HG02678 (cell line): Measurements from ENCODE around the gene USP54.
"Not testable (repeated sequence)": the region's sequence is repeated elsewhere in the genome, so short reads cannot be mapped to it uniquely, and the experiment has no call there.

Source experiments
- ATAC-seq: cut with Tn5 transposase; IDR thresholded peaks from one replicate; pipeline ENCODE4 v1.9.1; 2021; ENCODE audit warnings: mild to moderate bottlenecking, moderate library complexity; ENCODE audit not compliant: unreplicated experiment

USP54 gene

DNA sequence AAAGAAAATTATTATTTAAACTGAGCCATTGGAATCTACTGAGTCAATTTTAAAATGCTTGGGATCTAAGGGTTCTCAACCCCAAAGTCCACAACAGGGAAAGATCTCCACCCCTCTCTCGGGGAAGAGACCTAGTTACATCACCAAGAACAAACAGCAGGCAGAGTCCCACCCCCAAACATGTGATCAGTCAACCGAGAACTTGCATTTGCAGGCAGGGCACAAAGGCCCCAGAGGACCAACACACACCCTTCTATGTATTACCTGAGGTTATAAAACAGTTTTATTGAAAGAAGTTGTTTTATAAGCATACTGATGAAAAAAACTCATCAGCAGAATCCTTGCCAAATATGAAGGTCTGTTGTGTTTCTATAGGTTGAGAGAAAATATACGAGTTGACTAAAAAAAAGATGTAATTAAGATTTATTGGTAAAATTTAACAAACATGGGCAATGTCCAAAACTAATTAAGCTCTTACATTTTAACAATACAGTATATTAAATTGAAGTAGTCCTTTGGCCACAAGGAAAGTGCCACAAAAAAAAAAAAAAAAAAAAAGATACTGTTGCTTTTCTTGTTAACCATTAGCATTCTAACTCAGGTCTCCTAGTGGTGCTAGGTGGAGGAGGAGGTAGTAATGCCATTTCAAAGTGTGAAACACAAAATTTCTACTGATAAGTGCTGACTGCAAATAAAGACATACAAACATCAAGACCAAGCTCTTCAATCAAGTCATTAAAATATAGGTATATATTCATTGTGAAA, 975 bp upstream of the USP54 start:
- ATAC-seq = no peak

DNA sequence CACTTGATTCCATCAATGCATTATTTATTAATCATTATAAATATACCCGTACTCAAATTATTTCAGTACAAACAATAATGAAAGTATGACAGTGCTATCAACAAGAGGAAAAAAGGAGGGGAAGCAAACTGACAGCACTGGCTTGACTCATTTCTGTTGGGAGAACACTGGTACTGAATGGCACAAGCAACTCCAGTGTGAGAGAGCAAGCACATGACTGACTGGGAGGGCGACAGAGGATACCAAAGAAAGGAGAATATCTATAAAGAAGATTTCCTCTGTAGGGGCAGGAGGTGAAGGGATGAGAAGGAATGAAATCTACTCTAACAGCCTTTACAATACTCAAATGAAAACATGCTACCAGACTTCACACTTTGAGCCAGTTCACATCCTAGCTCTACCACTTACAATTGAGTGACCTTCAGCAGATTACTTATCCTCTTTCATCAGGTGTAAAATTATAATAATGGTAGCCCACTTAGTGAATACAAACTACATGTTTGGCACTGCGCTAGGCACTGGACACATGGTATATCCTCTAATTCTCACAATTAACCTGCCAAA, 1.5 kb downstream of the USP54 start:
- no peak for ATAC-seq

DNA sequence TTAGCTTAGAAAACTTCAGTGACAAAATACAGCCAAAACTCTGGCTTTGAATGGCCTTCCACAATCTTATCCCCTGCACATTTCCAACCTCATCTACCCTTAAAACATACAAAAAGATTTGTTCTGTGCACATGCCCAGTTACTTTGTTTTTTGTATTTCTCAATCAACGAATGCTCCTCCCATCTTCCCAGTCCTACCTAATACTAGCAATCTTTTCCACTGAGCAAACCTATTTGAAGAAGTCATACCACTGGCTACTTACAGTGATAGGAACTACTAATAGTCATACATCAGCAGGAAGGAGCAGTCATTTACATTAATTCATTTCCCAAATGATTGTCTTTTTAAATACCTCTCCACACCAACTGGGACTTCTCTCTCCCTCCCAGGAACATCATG, 2.5 kb downstream of the USP54 start:
- ATAC-seq = no peak

DNA sequence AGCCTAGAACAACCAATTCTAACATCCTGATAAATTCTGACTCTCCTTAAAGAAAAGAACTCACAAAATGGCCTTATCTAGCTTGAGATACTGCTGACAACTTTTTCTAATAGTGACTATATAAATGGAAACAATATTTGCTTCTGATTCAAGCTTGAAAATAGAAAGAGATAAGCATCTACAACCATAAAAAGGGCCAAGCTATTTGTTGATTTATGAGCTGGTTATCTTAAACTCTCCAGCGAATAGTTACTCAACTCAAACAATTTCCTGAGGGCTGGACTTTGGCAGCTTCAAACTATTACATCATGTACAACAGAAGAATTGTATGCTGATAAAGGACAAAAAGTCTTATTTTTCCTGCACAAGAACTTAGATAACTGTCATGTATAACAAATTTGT, 4.6 kb downstream of the USP54 start:
- no peak for ATAC-seq

DNA sequence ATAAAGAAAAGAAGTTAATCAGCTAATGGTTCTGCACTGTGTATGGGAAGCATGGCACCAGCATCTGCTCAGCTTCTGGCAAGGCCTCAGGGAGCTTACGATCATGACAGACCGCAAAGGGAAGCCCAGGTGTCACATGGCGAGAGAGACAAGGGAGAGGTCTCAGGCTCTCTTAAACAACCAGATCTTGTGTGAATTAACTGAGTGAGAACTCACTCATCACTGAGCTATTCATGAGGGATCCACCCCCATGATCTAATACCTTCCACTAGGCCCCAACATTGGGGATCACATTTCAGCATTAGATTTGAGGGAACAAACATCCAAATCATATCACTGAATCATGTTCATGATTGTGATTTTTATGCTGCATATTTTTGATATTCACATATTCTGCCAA, 5.8 kb downstream of the USP54 start:
- no peak for ATAC-seq

DNA sequence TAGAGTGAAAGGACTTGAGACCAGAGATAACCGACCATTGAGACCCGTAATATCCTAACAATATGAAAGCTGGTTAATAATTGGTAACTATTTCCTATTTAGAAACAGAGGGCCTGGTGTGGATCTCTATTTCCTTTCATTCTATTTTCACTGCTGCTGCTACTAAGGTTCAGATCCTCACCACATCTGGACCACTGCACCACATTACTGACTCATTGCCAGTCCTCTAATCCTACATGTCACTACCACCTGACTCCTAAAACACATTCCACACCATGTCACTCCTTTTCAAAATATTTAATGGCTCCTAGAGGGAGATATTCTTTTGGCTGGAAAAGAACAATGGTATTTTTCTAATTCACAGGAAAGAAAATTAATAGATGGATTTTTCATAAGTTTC, 6.4 kb downstream of the USP54 start:
- ATAC-seq = no peak

DNA sequence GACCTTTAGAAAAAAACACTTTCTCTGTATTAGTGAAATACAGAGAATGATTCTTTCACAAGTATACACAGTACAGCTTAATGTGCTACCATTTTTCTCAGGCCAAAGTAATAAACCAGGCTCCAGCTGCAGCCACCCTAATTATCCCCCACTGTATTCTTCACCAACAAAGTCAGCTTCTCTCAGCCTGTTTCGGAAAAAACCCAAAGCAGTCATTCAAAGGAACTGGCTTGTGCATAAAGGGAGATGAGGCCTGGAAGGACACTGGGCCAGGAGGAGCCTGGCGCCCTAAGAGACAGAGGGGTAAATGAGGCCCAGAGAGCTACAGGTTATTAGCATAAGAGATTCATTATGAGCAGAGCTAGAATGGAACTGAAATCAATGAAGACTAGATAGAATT, 9.2 kb downstream of the USP54 start:
- ATAC-seq = no peak

DNA sequence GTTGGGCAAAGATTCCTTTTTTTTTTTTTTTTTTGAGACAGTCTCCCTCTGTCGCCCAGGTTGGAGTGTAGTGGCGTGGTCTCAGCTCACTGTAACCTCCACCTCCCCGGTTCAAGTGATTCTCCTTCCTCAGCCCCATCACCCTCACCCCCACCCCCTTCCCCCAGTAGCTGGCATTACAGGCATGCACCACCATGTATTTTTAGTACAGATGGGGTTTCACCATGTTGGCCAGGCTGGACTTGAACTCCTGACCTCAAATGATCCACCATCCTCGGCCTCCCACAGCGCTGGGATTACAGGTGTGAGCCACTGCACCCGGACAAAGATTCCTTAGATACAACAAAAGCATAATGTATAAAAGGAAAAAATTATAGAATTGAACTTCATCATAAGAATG, 12.2 kb downstream of the USP54 start:
- ATAC-seq = not testable (repeated sequence)

DNA sequence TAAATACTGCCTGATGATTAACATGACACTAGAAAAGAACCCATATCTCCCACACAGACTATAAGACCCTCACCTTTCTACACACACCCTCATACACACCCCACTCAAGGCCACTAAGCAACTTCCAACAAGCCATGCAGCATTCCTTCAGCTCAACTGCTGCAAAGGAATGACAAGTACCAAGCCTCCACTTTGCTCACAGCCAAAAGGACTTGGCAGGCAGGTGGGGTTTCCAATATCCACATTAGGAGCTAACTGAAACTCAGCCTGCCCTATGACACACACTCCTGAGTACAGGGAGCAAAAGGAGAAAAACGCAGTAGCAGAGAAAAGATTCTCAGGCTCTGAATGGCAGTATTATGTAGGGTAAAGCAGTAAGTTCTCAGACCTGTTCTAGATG, 13.4 kb downstream of the USP54 start:
- no peak for ATAC-seq

DNA sequence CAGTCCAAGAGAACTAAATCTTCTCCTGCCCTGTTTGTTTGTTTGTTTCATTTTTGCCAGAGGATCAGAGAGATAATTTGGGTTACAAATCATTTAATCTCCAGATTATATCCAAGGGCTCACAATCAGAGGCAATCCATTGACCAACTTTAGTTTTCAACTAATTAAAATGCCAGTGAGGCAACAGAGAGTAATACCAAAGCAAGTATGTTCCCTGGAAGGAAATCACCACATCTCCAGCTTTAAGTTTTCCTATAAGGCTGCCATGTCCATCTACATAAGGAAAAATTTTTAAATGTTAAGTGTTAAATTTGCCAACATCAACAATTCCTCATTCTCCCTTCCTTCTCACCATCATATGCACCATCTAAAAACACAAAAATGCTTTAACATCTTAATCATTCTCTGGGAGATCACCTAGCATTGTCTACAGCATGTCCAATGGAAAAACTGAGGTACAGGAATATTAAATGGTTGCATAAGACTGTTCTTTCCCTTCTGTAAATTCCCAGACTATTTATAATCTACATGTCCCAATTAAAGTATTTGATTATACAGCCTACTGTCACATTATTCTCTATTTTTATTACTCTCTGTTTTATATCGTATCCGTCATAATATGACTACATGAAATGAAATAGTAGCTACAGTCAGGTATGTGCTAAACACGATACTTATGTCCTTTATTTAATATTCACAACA, 14.1 kb downstream of the USP54 start:
- ATAC-seq = no peak

DNA sequence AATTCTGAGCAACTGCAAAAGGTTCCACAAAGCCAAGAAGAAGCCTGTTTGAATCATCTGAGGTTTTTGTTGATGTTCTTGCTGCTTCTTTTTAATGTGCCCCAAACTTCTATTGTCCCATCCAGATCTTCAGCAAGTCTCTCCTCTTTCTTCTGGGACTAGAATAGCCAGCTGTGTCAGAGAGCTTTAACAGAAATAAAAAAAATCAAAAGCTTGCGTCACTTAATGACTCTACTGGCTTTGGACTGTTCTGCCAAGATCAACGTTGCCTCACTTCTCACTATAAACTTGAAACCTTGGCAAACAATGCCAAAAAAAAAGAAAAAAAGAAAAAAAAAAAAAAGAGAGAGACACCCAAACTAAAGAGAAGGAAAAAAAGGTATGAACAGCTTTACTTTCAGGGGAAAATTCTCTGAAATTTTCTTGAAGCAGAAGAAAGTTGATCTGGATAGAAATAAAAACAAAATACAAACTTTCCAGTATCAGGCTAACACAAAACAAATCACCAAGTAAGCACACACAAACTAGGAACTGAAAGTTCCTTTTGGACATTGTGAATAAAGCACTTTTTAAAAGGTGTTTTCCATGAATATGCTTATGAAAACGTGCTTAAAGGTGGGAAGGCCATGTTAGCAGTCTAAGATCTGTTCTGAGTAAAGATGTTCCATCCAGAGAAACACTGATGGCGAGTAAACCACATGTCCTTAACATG, 14.8 kb downstream of the USP54 start:
- ATAC-seq = no peak

DNA sequence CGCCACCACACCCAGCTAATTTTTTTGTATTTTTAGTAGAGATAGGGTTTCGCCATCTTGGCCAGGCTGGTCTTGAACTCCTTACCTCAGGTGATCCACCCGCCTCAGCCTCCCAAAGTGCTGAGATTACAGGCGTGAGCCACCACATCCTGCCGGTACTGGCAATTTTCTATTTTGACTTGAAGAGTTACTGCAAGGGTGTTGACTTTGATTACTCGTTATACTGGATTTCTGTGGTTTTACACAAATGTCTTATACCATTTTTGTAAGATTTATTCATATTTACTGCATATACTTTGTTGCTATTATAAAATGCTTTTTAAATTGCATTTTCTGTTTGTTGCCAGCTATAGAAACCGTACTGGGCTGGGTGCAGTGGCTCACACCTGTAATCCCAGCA, 24.1 kb downstream of the USP54 start:
- not testable (repeated sequence) for ATAC-seq

DNA sequence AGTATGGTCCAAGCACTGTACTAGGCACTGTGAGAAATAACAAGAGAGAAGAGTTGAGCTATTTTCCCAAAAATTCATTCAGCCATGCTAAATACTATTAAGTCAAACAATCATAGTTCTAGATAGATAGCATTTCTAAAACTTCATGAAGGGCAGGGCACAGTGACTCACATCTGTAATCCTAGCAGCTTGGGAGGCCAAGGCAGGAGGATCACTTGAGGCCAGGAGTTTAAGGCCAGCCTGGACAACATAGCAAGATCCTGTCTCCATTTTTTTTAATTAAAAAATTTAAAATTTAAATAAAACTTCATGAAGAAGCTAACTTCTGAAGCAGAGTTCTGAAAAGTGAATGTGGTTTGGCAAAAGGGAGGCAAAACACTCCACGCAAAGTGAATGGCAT, 29.9 kb downstream of the USP54 start:
- no peak for ATAC-seq

DNA sequence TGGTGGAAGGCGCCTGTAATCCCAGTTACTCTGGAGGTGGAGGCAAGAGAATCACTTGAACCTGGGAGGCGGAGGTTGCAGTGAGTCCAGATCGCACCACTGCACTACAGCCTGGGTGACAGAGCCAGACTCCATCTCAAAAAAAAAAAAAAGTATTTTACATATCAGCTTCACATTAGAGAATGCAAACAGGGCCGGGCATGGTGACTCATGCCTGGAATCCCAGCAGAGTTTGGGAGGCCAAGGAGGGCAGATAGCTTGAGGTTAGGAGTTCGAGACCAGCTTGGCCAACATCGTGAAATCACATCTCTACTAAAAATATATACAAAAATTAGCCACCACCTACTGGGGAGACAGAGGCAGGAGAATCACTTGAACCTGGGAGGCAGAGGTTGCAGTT, 31.6 kb downstream of the USP54 start:
- no peak for ATAC-seq

DNA sequence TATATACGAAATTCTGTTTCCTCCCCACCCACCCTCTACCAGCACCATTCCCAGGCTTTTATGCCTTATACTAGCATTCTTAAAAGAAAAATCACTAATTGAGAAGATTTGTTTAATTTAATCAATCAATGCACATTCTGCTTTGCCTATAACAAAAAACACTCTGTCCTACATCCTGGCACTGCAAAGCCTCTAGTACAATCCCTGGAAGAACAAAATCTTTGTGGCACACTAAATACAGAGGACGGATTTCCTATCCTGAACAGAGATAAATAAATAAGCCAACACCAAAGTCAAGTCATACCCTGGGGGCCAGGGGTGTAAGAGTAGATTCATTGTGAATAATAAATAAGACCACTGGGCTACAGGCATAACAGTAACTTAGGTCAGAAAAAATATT, 34.3 kb downstream of the USP54 start:
- no peak for ATAC-seq

DNA sequence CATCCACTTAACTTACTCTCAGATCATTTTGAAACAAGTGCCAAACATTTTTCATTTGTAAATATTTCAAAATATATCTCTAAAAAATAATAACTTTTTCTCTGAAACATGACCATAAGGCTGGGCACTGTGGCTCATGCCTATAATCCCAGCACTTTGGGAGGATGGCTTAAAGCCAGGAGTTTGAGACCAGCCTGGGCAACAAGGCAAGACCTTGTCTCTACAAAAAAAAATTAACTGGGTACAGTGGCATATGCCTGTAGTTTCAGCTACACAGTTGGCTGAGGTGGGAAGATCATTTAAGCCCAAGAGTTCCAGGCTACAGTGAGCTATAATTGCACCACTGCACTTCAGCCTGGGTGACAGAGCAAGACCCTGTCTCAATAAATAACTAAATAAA, 36.4 kb downstream of the USP54 start:
- ATAC-seq = no peak

DNA sequence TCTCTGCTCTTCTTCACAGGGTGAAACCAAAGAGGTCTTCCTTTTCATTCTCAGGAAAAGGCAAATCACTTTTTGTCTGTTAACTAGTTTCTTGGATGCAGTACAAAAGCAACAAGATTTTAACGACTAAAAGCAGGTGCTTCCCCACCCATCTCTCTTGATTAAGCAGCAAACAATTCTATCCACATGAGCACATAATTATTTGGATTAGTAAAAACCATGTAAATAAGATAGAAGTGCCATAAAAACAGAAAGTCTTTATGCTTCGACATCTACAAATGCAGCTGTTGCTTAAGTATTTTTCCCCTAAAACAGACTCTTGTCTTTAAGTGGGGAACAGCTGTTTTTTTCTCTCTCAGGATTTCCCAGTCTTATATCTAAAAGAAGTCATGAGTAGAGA, 37.4 kb downstream of the USP54 start:
- ATAC-seq = no peak

DNA sequence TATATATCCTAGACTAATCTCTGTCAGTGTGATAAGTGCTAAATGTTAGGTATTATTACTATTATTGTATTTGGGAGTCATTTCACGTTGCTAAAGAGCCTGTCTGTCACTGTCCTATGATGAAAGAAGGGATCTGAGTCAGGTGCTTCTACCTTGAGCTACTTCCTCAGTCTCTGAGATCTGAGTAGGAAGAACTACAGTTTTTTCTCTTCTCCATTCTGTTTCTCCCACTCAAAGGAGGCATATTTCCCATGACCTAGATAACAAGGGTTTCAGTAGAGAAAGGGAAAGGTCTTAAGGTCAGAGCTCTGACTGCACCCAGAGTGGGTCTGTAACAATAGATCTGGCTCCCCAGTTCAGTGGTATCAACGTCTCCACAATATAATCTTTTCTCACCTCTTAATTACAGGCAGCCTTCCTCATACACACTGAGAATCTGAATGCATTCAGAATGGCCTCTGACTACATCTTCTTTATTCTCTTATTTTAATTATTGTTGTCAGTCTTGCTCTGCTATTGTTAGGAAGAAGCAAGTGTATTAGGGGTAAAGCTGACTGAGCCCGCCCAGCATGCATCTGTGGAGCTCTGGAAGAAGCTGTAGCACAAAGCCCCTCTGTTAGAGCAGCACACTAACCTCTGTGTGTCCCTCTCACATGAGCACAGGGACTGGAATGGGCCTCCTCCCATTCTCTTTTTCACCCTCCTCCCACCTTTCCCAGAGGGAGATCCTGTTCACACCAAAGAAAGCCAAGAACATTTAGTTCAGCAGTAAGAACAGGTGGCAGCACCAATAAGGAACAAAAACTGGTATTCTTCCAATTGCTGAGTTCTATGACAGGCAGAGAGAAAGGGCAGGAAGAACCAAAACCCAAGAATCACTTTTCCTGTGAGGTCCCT, 38.1 kb downstream of the USP54 start:
- ATAC-seq = no peak

DNA sequence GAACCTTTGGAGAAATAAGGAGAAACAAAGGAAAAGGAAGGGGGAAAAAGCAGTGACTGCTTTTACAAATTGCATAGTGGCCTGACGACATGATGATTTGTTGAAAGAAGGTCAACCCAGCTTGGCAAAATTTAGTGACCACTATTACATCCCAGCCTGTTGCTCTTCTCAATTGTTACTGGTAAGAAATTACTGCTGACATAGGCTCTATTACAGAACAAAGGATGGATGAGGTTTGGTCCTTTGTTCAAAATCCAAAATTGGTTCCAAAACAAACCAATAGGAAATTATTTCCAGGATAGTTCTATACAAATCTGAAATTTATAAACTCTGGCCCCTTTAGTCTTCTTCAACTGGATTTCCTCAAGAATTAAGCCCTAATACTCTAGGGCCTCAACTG, 39.6 kb downstream of the USP54 start:
- no peak for ATAC-seq

DNA sequence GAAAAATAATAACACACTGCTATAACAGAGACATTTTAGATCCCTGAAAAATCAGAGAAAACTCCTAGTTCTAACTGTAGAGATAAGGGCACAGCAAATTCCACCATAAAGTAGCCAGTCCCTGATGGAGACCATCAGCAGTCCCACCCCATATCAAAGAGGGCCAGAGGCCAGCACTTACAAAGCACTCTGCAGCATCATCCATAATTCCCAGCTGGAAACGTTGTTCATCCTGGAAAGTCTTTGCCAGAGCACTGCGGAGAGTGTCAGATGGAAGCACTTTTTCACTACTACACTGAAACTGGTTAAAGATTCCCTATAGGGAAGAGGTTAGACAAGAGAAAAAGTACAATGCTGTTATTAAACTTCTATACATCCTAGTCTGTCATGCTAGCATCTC, 45.8 kb downstream of the USP54 start:
- ATAC-seq = no peak

DNA sequence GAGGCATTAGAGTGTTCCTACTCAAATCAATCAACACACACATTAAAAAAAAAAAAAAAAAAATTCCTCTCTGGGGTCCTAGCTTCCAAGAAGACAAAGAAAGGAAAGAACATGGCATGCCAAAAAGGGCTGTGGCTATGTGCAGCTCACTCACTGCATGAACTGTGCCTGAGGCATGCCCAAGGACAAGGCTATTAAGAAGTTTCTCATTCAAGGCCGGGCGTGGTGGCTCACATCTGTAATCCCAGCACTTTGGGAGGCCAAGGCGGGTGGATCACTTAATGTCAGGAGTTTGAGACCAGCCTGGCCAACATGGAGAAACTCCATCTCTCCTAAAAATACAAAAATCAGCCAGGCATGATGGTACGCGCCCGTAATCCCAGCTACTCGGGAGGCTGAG, 53.4 kb downstream of the USP54 start:
- ATAC-seq = no peak
